Osteocyte (in vitro differentiated cells): Measurements from ENCODE around the gene MLLT3. TPM values are rescaled to one million over a fixed set of nuclear protein-coding genes. Genes with fewer than 3 reads are reported as not detected.

Source experiments
- DNase-seq: peaks from one replicate; pipeline ENCODE4 v3.0.0; 2021; ENCODE audit warnings: mixed read lengths; ENCODE audit not compliant: unreplicated experiment; ENCODE audit errors: extremely low spot score
- H3K27ac Mint-ChIP-seq: one replicate; pipeline ENCODE4 v1.8.0; 2021; ENCODE audit warnings: mild to moderate bottlenecking, mixed read lengths; ENCODE audit not compliant: unreplicated experiment
- H3K27me3 Mint-ChIP-seq: one replicate; pipeline ENCODE4 v1.8.0; 2021; ENCODE audit warnings: mixed read lengths; ENCODE audit not compliant: unreplicated experiment
- H3K36me3 Mint-ChIP-seq: one replicate; pipeline ENCODE4 v1.8.0; 2021; ENCODE audit warnings: mixed read lengths; ENCODE audit not compliant: unreplicated experiment
- H3K4me1 Mint-ChIP-seq: one replicate; pipeline ENCODE4 v1.8.0; 2021; ENCODE audit warnings: mixed read lengths; ENCODE audit not compliant: unreplicated experiment
- H3K4me3 Mint-ChIP-seq: one replicate; pipeline ENCODE4 v1.8.0; 2021; ENCODE audit warnings: mild to moderate bottlenecking, moderate library complexity, mixed read lengths; ENCODE audit not compliant: unreplicated experiment
- H3K9me3 Mint-ChIP-seq: one replicate; pipeline ENCODE4 v1.8.0; 2021; ENCODE audit warnings: mixed read lengths; ENCODE audit not compliant: unreplicated experiment
- total RNA-seq: library from RNA; stranded (reverse); gene quantifications from 2 replicates; pipeline ENCODE4 v1.2.1, GENCODE V29; 2021
- TF ChIP-seq, protein P1 (sequence below): fragments of 200-600 bp; sonication (generic); IDR thresholded peaks from 2 replicates; pipeline ENCODE4 v1.5.0; 2021; ENCODE audit warnings: antibody characterized with exemption, mild to moderate bottlenecking, moderate library complexity

Gene MLLT3
- total RNA-seq, 1 donor from 2014 or later: 19.5 TPM

GRCh38 chr9:20405616-20406015, 216.7 kb downstream of the MLLT3 start:
- TF ChIP-seq, protein P1, sequence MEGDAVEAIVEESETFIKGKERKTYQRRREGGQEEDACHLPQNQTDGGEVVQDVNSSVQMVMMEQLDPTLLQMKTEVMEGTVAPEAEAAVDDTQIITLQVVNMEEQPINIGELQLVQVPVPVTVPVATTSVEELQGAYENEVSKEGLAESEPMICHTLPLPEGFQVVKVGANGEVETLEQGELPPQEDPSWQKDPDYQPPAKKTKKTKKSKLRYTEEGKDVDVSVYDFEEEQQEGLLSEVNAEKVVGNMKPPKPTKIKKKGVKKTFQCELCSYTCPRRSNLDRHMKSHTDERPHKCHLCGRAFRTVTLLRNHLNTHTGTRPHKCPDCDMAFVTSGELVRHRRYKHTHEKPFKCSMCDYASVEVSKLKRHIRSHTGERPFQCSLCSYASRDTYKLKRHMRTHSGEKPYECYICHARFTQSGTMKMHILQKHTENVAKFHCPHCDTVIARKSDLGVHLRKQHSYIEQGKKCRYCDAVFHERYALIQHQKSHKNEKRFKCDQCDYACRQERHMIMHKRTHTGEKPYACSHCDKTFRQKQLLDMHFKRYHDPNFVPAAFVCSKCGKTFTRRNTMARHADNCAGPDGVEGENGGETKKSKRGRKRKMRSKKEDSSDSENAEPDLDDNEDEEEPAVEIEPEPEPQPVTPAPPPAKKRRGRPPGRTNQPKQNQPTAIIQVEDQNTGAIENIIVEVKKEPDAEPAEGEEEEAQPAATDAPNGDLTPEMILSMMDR: no peak
- H3K4me3 Mint-ChIP-seq: no peak overlapping the region
- no peak for DNase-seq
- peaks cover 5% of the 10 kb centered on the region for H3K4me1 Mint-ChIP-seq
- H3K27ac Mint-ChIP-seq: no peak overlapping the region
- H3K9me3 Mint-ChIP-seq: no peaks in the 10 kb centered on the region
- H3K36me3 Mint-ChIP-seq: peaks cover 4% of the 10 kb centered on the region
- no peaks in the 10 kb centered on the region for H3K27me3 Mint-ChIP-seq

DNA sequence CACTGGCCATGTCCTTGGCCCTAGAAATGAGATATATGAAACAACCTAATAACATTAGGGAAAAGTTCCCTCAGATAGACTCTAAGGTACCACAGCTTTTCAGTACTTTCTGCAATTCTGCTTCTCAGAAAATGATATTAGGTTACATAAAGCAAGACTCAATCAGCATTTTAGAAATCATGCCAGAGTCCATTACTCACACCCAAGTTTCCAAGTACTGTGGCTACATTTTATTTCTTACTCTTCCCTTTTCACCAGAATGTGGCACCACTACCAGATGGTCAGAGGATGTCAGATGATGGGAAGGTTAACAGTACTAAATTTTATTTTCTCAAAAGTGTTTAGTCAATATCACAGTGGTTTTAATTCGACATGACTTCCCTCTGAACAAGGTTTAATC, 217.2 kb downstream of the MLLT3 start:
- Mint-ChIP-seq H3K27ac (no peak overlapping the region), H3K4me3 (no peak overlapping the region), H3K9me3 (no peaks in the 10 kb centered on the region), H3K27me3 (no peaks in the 10 kb centered on the region), H3K4me1 (peaks cover 5% of the 10 kb centered on the region), H3K36me3 (peaks cover 4% of the 10 kb centered on the region)
- no peak for DNase-seq
- TF ChIP-seq, protein P1: no peak

GRCh38 chr9:20404192-20404813, 218.0 kb downstream of the MLLT3 start:
- peaks cover 5% of the 10 kb centered on the region for H3K4me1 Mint-ChIP-seq
- no peak for DNase-seq
- no peaks in the 10 kb centered on the region for H3K27me3 Mint-ChIP-seq
- H3K9me3 Mint-ChIP-seq: no peaks in the 10 kb centered on the region
- TF ChIP-seq, protein P1: no peak
- H3K4me3 Mint-ChIP-seq: no peak overlapping the region
- H3K27ac Mint-ChIP-seq: no peak overlapping the region
- peaks cover 4% of the 10 kb centered on the region for H3K36me3 Mint-ChIP-seq

GRCh38 chr9:20403346-20403745, 219.0 kb downstream of the MLLT3 start:
- DNase-seq: no peak
- H3K27me3 Mint-ChIP-seq: no peaks in the 10 kb centered on the region
- TF ChIP-seq, protein P1: no peak
- no peak overlapping the region for H3K27ac Mint-ChIP-seq
- H3K4me1 Mint-ChIP-seq: no peaks in the 10 kb centered on the region
- H3K4me3 Mint-ChIP-seq: no peak overlapping the region
- peaks cover 4% of the 10 kb centered on the region for H3K36me3 Mint-ChIP-seq
- H3K9me3 Mint-ChIP-seq: no peaks in the 10 kb centered on the region

DNA sequence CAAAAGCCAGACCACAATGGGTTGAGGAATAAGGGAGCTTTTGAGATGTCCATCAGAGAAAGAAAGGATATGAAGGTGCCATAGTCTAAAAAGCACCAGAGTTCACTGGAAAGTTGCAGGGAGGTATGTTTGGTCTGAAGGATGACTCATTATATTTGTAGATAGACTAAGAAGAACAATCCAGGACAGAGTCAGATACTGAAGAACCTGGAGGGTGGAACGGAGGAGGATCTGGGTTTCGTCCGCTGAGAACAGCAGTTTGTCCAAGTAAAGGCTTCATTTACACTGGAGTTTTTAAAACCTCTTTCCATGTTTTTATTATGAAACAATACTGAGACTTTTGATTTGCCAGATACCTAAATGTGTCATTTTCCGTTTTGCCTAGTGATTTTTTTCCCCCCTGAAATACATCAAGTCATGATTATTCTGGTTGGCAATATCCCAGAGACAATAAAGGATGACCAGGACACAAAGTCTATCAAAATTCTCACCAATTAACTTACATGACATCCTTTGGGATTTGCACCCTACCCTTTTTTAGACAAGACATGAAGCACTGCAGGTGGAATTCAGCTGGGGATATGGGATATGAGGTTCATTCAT, 219.9 kb downstream of the MLLT3 start:
- H3K4me1 Mint-ChIP-seq: no peaks in the 10 kb centered on the region
- H3K9me3 Mint-ChIP-seq: no peaks in the 10 kb centered on the region
- no peak overlapping the region for H3K27ac Mint-ChIP-seq
- DNase-seq: no peak
- H3K36me3 Mint-ChIP-seq: peaks cover 3% of the 10 kb centered on the region
- no peaks in the 10 kb centered on the region for H3K27me3 Mint-ChIP-seq
- TF ChIP-seq, protein P1: no peak
- H3K4me3 Mint-ChIP-seq: no peak overlapping the region
